Measurements from ENCODE around the gene TLK1. TPM values are rescaled to one million over a fixed set of nuclear protein-coding genes. Genes with fewer than 3 reads are reported as not detected.
A peak's percentile ranks its signal among the peaks of the same experiment; 100 is the strongest.

The TLK1 gene
- polyA plus RNA-seq, 1 experiment, result 6.4 TPM

DNA sequence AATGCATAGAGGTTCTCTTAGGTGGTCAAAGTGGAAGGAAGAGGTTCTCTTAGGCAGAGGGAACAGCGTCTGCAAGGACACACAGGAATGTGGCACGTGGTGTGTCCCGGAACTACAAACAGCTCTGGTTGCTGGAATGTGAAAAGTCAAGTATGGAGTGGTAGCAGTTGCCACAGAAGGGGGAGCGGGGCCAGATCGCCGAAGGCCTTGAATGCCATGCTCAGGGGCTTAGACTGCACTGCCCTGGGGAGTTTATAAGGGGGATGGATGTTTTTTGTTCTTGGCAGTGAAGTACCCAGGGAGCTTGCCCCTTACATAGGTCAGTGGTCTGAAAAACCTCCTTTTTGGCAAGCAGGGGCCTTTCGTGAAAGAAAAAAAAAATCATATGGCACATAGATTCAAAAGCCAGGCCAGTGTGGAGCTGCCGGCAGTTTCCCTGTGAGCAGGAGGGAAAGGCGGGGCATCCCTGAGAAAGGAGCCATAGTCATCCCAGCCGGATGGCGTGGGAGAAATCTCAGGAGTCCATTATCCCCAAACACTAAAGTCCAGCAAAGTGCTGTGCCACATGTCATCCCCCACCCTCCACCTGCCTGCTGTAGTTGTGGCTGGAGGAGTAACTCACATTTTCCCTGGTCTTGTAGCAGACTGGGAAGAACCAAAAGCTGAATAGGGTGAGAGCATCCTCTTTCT, 186.2 kb downstream of the TLK1 start:
- Histone ChIP-seq H3K27me3 (ENCODE audit: control insufficient read depth, insufficient read depth, low read length) (no peaks in the 10 kb centered on the region), H3K36me3 (ENCODE audit: control insufficient read depth, insufficient read depth, low read length) (no peaks in the 10 kb centered on the region), H3K4me3 (ENCODE audit: low read depth, low read length) (no peak overlapping the region)
- TF ChIP-seq, protein P1, sequence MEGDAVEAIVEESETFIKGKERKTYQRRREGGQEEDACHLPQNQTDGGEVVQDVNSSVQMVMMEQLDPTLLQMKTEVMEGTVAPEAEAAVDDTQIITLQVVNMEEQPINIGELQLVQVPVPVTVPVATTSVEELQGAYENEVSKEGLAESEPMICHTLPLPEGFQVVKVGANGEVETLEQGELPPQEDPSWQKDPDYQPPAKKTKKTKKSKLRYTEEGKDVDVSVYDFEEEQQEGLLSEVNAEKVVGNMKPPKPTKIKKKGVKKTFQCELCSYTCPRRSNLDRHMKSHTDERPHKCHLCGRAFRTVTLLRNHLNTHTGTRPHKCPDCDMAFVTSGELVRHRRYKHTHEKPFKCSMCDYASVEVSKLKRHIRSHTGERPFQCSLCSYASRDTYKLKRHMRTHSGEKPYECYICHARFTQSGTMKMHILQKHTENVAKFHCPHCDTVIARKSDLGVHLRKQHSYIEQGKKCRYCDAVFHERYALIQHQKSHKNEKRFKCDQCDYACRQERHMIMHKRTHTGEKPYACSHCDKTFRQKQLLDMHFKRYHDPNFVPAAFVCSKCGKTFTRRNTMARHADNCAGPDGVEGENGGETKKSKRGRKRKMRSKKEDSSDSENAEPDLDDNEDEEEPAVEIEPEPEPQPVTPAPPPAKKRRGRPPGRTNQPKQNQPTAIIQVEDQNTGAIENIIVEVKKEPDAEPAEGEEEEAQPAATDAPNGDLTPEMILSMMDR (IDR thresholded peaks at IDR 0.05; ENCODE audit: insufficient read depth, low read depth, low read length), result no peak
- POLR2A ChIA-PET, result no interaction called here
- CTCF ChIA-PET, result interaction anchor here (0.6 to 2.4 kb wide), 13 partner anchors 45 to 599 kb away, joined by 3 to 14 read pairs (median 4); partner anchors contain the start of genes DCAF17, GORASP2 and METTL8
- no peak for DNase-seq (ENCODE audit: low read depth)

- CTCF ChIA-PET, result interaction anchor here (0.7 to 3.2 kb wide), 23 partner anchors 20 to 726 kb away, joined by 3 to 23 read pairs (median 3); partner anchors contain the start of genes DCAF17, GORASP2 and METTL8
- no peaks in the 10 kb centered on the region for H3K36me3 ChIP-seq (ENCODE audit: control insufficient read depth, insufficient read depth, low read length)
- no peak for DNase-seq (ENCODE audit: low read depth)
- no peaks in the 10 kb centered on the region for H3K27me3 ChIP-seq (ENCODE audit: control insufficient read depth, insufficient read depth, low read length)
- POLR2A ChIA-PET, result no interaction called here
- TF ChIP-seq, protein P1 (IDR thresholded peaks at IDR 0.05; ENCODE audit: insufficient read depth, low read depth, low read length), result peak; percentile 73
- H3K4me3 ChIP-seq (ENCODE audit: low read depth, low read length), result peak overlapping the region; percentile 75
Measured at GRCh38 chr2:170973492-170974303, 187.0 kb downstream of the TLK1 start.

DNA sequence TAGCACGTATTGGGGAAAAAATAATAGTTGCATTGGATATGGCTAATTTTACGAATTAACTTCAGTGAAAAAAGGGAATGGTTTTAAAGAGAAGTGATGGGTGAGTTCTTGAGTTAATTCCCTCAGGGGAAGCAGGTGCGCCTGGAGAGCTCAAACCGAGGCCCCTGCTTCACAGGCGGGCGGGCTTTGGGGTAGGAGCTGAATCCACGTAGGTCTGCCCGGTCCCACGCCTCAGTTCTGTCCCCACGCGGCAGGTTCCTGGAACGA, 187.5 kb downstream of the TLK1 start:
- Histone ChIP-seq H3K36me3 (ENCODE audit: control insufficient read depth, insufficient read depth, low read length) (0 out of 2 replicates have a peak, but pooled peaks cover 2% of the 10 kb centered on the region), H3K27me3 (ENCODE audit: control insufficient read depth, insufficient read depth, low read length) (no peaks in the 10 kb centered on the region), H3K4me3 (ENCODE audit: low read depth, low read length) (peak overlapping the region; percentile 75)
- ChIA-PET CTCF (interaction anchor here (0.7 to 3.2 kb wide), 15 partner anchors 20 to 726 kb away, joined by 3 to 23 read pairs (median 3); no protein-coding TSS in a partner anchor), POLR2A (interaction anchor here (0.5 kb wide), 1 partner anchor 440 kb away, joined by 6 read pairs; no protein-coding TSS in a partner anchor)
- TF ChIP-seq, protein P1 (IDR thresholded peaks at IDR 0.05; ENCODE audit: insufficient read depth, low read depth, low read length), result no peak
- DNase-seq (ENCODE audit: low read depth), result no peak

DNA sequence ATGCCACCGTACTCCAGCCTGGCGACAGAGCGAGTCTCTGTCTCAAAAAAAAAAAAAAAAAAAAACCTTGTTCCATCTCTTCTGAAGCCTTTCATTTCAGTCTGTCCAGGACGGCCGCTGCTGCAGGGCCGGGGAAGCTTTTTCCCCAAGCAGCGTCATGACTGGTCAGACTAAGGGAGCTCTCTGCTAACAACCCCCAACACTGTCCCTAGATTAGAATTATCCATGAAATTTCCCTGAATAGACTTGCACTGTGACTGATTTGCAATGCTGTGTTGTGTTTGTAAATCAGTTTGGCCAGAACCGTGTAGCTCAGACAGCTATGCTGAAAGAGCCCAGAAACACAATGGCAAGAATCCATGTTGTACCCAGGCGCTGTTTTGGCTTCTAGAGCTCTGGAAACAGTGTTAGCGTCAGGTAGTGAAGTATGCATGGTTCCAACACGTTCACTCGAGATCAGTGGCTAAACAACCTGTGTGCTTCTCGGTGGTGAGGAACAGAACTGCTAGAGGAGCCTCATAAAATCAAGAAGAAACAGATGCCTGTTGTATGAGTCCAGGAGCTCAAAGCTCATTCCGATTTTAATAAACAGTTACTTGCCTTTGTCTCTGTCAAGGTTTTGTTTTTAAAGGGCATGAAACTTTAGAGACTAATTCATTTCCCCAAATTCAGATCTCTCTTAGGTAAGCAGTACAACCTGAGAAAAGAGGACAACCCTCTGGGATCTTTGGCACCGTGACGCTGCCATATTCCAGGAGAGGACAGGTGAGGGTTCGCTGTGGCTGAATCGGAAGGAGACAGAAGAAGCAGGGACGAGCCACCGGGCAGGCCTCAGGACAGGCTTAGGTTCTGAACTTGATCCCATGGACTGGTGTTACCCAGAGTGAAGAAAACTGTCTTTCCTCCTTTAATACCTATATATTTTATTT, 188.1 kb downstream of the TLK1 start:
- H3K27me3 ChIP-seq (ENCODE audit: control insufficient read depth, insufficient read depth, low read length), result no peaks in the 10 kb centered on the region
- TF ChIP-seq, protein P1 (IDR thresholded peaks at IDR 0.05; ENCODE audit: insufficient read depth, low read depth, low read length), result no peak
- H3K4me3 ChIP-seq (ENCODE audit: low read depth, low read length), result no peak overlapping the region
- peaks cover 6% of the 10 kb centered on the region for H3K36me3 ChIP-seq (ENCODE audit: control insufficient read depth, insufficient read depth, low read length)
- no peak for DNase-seq (ENCODE audit: low read depth)
- ChIA-PET CTCF (interaction anchor here (0.7 to 3.2 kb wide), 16 partner anchors 19 to 727 kb away, joined by 3 to 23 read pairs (median 3); no protein-coding TSS in a partner anchor), POLR2A (interaction anchor here (0.5 kb wide), 1 partner anchor 440 kb away, joined by 6 read pairs; no protein-coding TSS in a partner anchor)
